Erythroblast (primary cell): ENCODE data around the gene TEX38.

Experiments used
- GATA1 ChIP-seq: IDR thresholded peaks from 2 replicates; pipeline ENCODE4 v1.6.1; 2011; ENCODE audit warnings: low read depth, mild to moderate bottlenecking, control low read depth, low read length, moderate library complexity
- POLR2A ChIP-seq: IDR thresholded peaks from 2 replicates; pipeline ENCODE4 v1.6.1; 2011; ENCODE audit warnings: mild to moderate bottlenecking, low read length

- no peak for TF ChIP-seq POLR2A
- TF ChIP-seq GATA1, result no peak
Measured at GRCh38 chr1:46630719-46631118, 40.9 kb upstream of the TEX38 start.
